Keratinocyte (primary cell): ENCODE data around the gene HECA. TPM values are rescaled to one million over a fixed set of nuclear protein-coding genes. Genes with fewer than 3 reads are reported as not detected.

Experiments
- DNase-seq: peaks from one replicate; pipeline ENCODE4 v3.0.0-alpha.2; 2011; ENCODE audit warnings: low read depth, missing footprints, low spot score
- FAIRE-seq: peaks from 2 replicates; lab custom pipeline; 2011; peaks lifted over from hg19 to GRCh38; lab: Jason Lieb, UNC
- H2AFZ ChIP-seq: 2 replicates; pipeline ENCODE4 v1.6.0; 2012; ENCODE audit warnings: low read length, control low read depth, inconsistent platforms; ENCODE audit not compliant: control insufficient read depth
- H3K27ac ChIP-seq: 2 replicates; pipeline ENCODE4 v1.5.1; 2011; ENCODE audit warnings: low read length; ENCODE audit not compliant: control insufficient read depth, insufficient read depth
- H3K27me3 ChIP-seq: 3 replicates; pipeline ENCODE4 v1.6.0; 2011; ENCODE audit warnings: low read length; ENCODE audit not compliant: control insufficient read depth, insufficient read depth; ENCODE audit errors: extremely low read depth
- H3K36me3 ChIP-seq, 2 experiments: 2 replicates in 1 of 2; 3 replicates in 1 of 2; pipeline ENCODE4 v1.5.1; 2011; ENCODE audit warnings: low read length in 2 of 2, mild to moderate bottlenecking in 1 of 2; ENCODE audit not compliant: control insufficient read depth in 2 of 2, insufficient read depth in 2 of 2; ENCODE audit errors: extremely low read depth in 1 of 2
- H3K4me1 ChIP-seq: 3 replicates; pipeline ENCODE4 v1.5.1; 2011; ENCODE audit warnings: low read length; ENCODE audit not compliant: control insufficient read depth, insufficient read depth; ENCODE audit errors: extremely low read depth
- H3K4me2 ChIP-seq: 3 replicates; pipeline ENCODE4 v1.6.0; 2011; ENCODE audit warnings: low read depth, low read length; ENCODE audit not compliant: control insufficient read depth, insufficient read depth; ENCODE audit errors: extremely low read depth
- H3K4me3 ChIP-seq, 3 experiments: fragments of 200-600 bp in 1 of 3; sonication (generic) in 1 of 3; 2 replicates in 2 of 3; 3 replicates in 1 of 3; pipeline ENCODE4 v1.5.1; 2011 to 2016; ENCODE audit warnings: low read length in 3 of 3, mild to moderate bottlenecking in 3 of 3, control low read depth in 2 of 3, inconsistent platforms in 1 of 3, low read depth in 1 of 3, mixed read lengths in 1 of 3, mixed run types in 1 of 3, moderate library complexity in 1 of 3; ENCODE audit not compliant: control insufficient read depth in 2 of 3, insufficient read depth in 2 of 3; ENCODE audit errors: extremely low read depth in 1 of 3
- H3K79me2 ChIP-seq: 2 replicates; pipeline ENCODE4 v1.6.0; 2012; ENCODE audit warnings: low read length; ENCODE audit not compliant: control insufficient read depth, insufficient read depth
- H3K9ac ChIP-seq: 3 replicates; pipeline ENCODE4 v1.6.0; 2011; ENCODE audit warnings: low read length; ENCODE audit not compliant: control insufficient read depth, insufficient read depth; ENCODE audit errors: extremely low read depth
- H3K9me1 ChIP-seq: 3 replicates; pipeline ENCODE4 v1.6.0; 2011; ENCODE audit warnings: low read length; ENCODE audit not compliant: control insufficient read depth, insufficient read depth; ENCODE audit errors: extremely low read depth
- H3K9me3 ChIP-seq: 2 replicates; pipeline ENCODE4 v1.5.1; 2012; ENCODE audit warnings: low read depth, low read length; ENCODE audit not compliant: control insufficient read depth
- H4K20me1 ChIP-seq: 3 replicates; pipeline ENCODE4 v1.6.0; 2011; ENCODE audit warnings: low read length; ENCODE audit not compliant: control insufficient read depth, insufficient read depth; ENCODE audit errors: extremely low read depth
- CTCF ChIP-seq, 3 experiments: IDR thresholded peaks in 1 of 3; conservative IDR thresholded peaks in 1 of 3; optimal IDR thresholded peaks in 1 of 3; 2 replicates in 2 of 3; 3 replicates in 1 of 3; pipeline versions ENCODE3 to v1.5.1; 2011; ENCODE audit warnings: low read length in 3 of 3, mild to moderate bottlenecking in 3 of 3, moderate library complexity in 2 of 3, control low read depth in 1 of 3, inconsistent platforms in 1 of 3; ENCODE audit not compliant: insufficient read depth in 2 of 3; ENCODE audit errors: extremely low read depth in 1 of 3
- EZH2 ChIP-seq: IDR thresholded peaks from one replicate; pipeline ENCODE4 v1.6.1; 2012; ENCODE audit warnings: inconsistent platforms, mild to moderate bottlenecking, low read length, moderate library complexity
- dilution Hi-C: fragments of 300-500 bp; cut with MboI; formaldehyde crosslinking; loops from one replicate; pipeline ENCODE4 v1.7.0; 2020; ENCODE audit warnings: low sequenced_read_pairs; ENCODE audit not compliant: extremely low pct_ligation_motif_present
- polyA plus RNA-seq, 5 experiments: library from polyadenylated mRNA; depleted of rRNA in 3 of 5; stranded (reverse) in 3 of 5; stranded (forward) in 1 of 5; unstranded in 1 of 5; fragments of >200 nt; gene quantifications; 1 replicate in 1 of 5; 2 replicates in 3 of 5; 3 replicates in 1 of 5; pipeline versions ENCODE4 v1.2.1 to v1.2.3, GENCODE V29; 2011 to 2012; ENCODE audit warnings: missing spikeins in 2 of 5, low read depth in 1 of 5, low replicate concordance in 1 of 5

Gene HECA
- polyA plus RNA-seq, 1 donor (not counting 4 experiments of a cell fraction or from before 2014, with no cell fraction given) = 12.3 TPM

DNA sequence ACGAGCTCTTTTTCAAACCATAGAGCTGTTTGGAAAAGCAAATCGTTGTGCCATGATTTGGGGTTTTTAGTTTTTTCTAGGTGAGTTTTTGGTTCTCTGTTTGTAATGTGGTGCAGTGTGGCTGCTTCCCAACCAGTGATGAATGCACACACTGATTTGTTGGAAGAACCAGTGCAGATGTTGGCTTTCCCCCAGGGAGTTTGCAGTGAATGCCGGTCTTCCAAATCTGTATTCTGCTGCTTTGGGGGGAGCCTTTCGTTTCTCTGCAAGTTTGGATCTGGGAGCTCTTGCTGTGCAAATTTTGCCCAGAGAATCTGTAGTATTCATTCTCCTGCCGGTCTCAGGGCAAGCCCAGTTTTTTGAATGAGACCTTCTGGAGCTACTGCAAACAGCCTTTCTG lies 14.5 kb downstream of the HECA start:
- FAIRE-seq (no peak), DNase-seq (no peak)
- dilution Hi-C loops = no loop called here
- H3K9ac ChIP-seq = no peak overlapping the region
- no peaks in the 10 kb centered on the region for H4K20me1 ChIP-seq
- peaks cover 61% of the 10 kb centered on the region for H3K79me2 ChIP-seq
- peak overlapping the region in 1 of 3 experiments; percentile 26 for H3K4me3 ChIP-seq
- H3K9me3 ChIP-seq = no peaks in the 10 kb centered on the region
- no peaks in the 10 kb centered on the region for H3K27me3 ChIP-seq
- peak overlapping the region; percentile 10 for H3K27ac ChIP-seq
- no peaks in the 10 kb centered on the region for H3K9me1 ChIP-seq
- peak overlapping the region; percentile 4 for H2AFZ ChIP-seq
- H3K36me3 ChIP-seq = no peaks in the 10 kb centered on the region
- H3K4me1 ChIP-seq = peaks cover 58% of the 10 kb centered on the region
- peak overlapping the region; percentile 72 for H3K4me2 ChIP-seq
- TF ChIP-seq EZH2 (no peak), CTCF (optimal IDR thresholded peaks at IDR 0.05 in 1 of 3, IDR thresholded peaks at IDR 0.05 in 1 of 3, conservative IDR thresholded peaks at IDR 0.05 in 1 of 3; ENCODE audit: extremely low read depth in 1 of 3, insufficient read depth in 2 of 3, low read length in 3 of 3) (no peak)

GRCh38 chr6:139150920-139151319 lies 16.0 kb downstream of the HECA start:
- no peaks in the 10 kb centered on the region for H4K20me1 ChIP-seq
- peak overlapping the region; percentile 72 for H3K27ac ChIP-seq
- peak overlapping the region in 2 of 3 experiments; percentile 38 to 50 for H3K4me3 ChIP-seq
- TF ChIP-seq CTCF (optimal IDR thresholded peaks at IDR 0.05 in 1 of 3, IDR thresholded peaks at IDR 0.05 in 1 of 3, conservative IDR thresholded peaks at IDR 0.05 in 1 of 3; ENCODE audit: extremely low read depth in 1 of 3, insufficient read depth in 2 of 3, low read length in 3 of 3) (no peak), EZH2 (no peak)
- H3K9me3 ChIP-seq = no peaks in the 10 kb centered on the region
- FAIRE-seq (peak; percentile 93), DNase-seq (peak; percentile 60)
- no peaks in the 10 kb centered on the region for H3K36me3 ChIP-seq
- H3K9me1 ChIP-seq = no peaks in the 10 kb centered on the region
- peaks cover 61% of the 10 kb centered on the region for H3K4me1 ChIP-seq
- no peak overlapping the region for H2AFZ ChIP-seq
- H3K79me2 ChIP-seq = peaks cover 64% of the 10 kb centered on the region
- peak overlapping the region; percentile 82 for H3K4me2 ChIP-seq
- H3K27me3 ChIP-seq = no peaks in the 10 kb centered on the region
- peak overlapping the region; percentile 62 for H3K9ac ChIP-seq
- dilution Hi-C loops = no loop called here
